B cell (primary cell): ENCODE data around the gene PAPPA. TPM values are rescaled to one million over a fixed set of nuclear protein-coding genes. Genes with fewer than 3 reads are reported as not detected.

Experiments
- ATAC-seq: fragments of 200-7000 bp; cut with Tn5 transposase; one replicate; pipeline ENCODE4 v1.10.0; 2021; ENCODE audit warnings: low read depth, mild to moderate bottlenecking, moderate number of reproducible peaks, moderate library complexity
- CTCF ChIA-PET: fragments of 350-600 bp; sonication (Branson Sonifier 250); formaldehyde crosslinking; loops from one replicate; lab custom pipeline; 2021; ENCODE audit warnings: antibody characterized with exemption, inconsistent platforms; lab: Charles Lee
- POLR2A ChIA-PET: fragments of 350-600 bp; sonication (Branson Sonifier 250); formaldehyde crosslinking; loops from one replicate; lab custom pipeline; 2021; ENCODE audit warnings: antibody characterized with exemption; lab: Charles Lee
- DNase-seq: peaks from one replicate; pipeline ENCODE4 v3.0.0; 2013
- H2AFZ ChIP-seq: 2 replicates; pipeline ENCODE4 v1.6.1; 2012; ENCODE audit warnings: mild to moderate bottlenecking, low read depth, low read length; ENCODE audit not compliant: insufficient read depth, poor library complexity, severe bottlenecking
- H3K27ac ChIP-seq, 2 donors: 1 replicate in 1 of 2; 2 replicates in 1 of 2; pipeline ENCODE4 v1.5.1; 2012 to 2013; ENCODE audit warnings: low read length in 2 of 2, mild to moderate bottlenecking in 2 of 2, moderate library complexity in 1 of 2
- H3K27me3 ChIP-seq, 4 experiments: fragments of 200-600 bp in 1 of 4; sonication (generic) in 1 of 4; replicated peaks in 1 of 4; 1 replicate in 2 of 4; 2 replicates in 2 of 4; pipeline versions ENCODE4 v1.6.1 to v1.7.0; 2013 to 2016; ENCODE audit warnings: low read length in 3 of 4, mild to moderate bottlenecking in 2 of 4, mixed read lengths in 1 of 4, moderate library complexity in 1 of 4; ENCODE audit not compliant: insufficient read depth in 4 of 4, control insufficient read depth in 3 of 4; ENCODE audit errors: control extremely low read depth in 1 of 4
- H3K36me3 ChIP-seq, 2 experiments: replicated peaks in 1 of 2; 1 replicate in 1 of 2; 2 replicates in 1 of 2; pipeline versions ENCODE4 v1.6.1 to v1.7.1; 2013; ENCODE audit warnings: low read length in 1 of 2; ENCODE audit not compliant: insufficient read depth in 2 of 2, control insufficient read depth in 1 of 2; ENCODE audit errors: control extremely low read depth in 1 of 2, extremely low read depth in 1 of 2
- H3K4me1 ChIP-seq, 2 donors: fragments of 200-600 bp in 1 of 2; sonication (generic) in 1 of 2; 1 replicate in 1 of 2; 2 replicates in 1 of 2; pipeline versions ENCODE4 v1.5.1 to v1.6.1; 2013 to 2017; ENCODE audit warnings: low read length in 2 of 2; ENCODE audit not compliant: control insufficient read depth in 2 of 2, insufficient read depth in 2 of 2
- H3K4me2 ChIP-seq: replicated peaks from 2 replicates; pipeline ENCODE3; 2012; ENCODE audit warnings: mild to moderate bottlenecking, low read depth, low read length; ENCODE audit not compliant: poor library complexity, severe bottlenecking
- H3K4me3 ChIP-seq, 5 experiments: fragments of 200-600 bp in 1 of 5; sonication (generic) in 1 of 5; 1 replicate in 3 of 5; 2 replicates in 2 of 5; pipeline versions ENCODE4 v1.5.1 to v1.7.0; 2011 to 2016; ENCODE audit warnings: low read length in 4 of 5, mild to moderate bottlenecking in 4 of 5, low read depth in 2 of 5, control low read depth in 1 of 5, moderate library complexity in 1 of 5; ENCODE audit not compliant: insufficient read depth in 1 of 5; ENCODE audit errors: control extremely low read depth in 1 of 5, extremely low read depth in 1 of 5
- H3K79me2 ChIP-seq: fragments of 200-600 bp; sonication (generic); one replicate; pipeline ENCODE4 v1.6.0; 2016; ENCODE audit warnings: low read length; ENCODE audit not compliant: control insufficient read depth, insufficient read depth
- H3K9ac ChIP-seq: fragments of 200-600 bp; sonication (generic); 2 replicates; pipeline ENCODE4 v1.6.1; 2017; ENCODE audit warnings: mild to moderate bottlenecking, low read length, moderate library complexity
- H3K9me3 ChIP-seq, 3 donors: one replicate each; pipeline versions ENCODE4 v1.6.1 to v1.7.1; 2013; ENCODE audit warnings: low read length in 2 of 3; ENCODE audit not compliant: control insufficient read depth in 2 of 3, insufficient read depth in 1 of 3; ENCODE audit errors: control extremely low read depth in 1 of 3
- H4K20me1 ChIP-seq: 2 replicates; pipeline ENCODE4 v1.6.0; 2012; ENCODE audit warnings: mild to moderate bottlenecking, low read length; ENCODE audit not compliant: insufficient read depth, control insufficient read depth, poor library complexity, severe bottlenecking
- H3K27ac Mint-ChIP-seq: one replicate; pipeline ENCODE4 v1.8.0; 2021; ENCODE audit warnings: mixed read lengths
- H3K27me3 Mint-ChIP-seq: one replicate; pipeline ENCODE4 v1.8.0; 2021; ENCODE audit warnings: mixed read lengths
- H3K4me1 Mint-ChIP-seq: one replicate; pipeline ENCODE4 v1.8.0; 2021; ENCODE audit warnings: mixed read lengths
- H3K4me3 Mint-ChIP-seq: one replicate; pipeline ENCODE4 v1.8.0; 2021; ENCODE audit warnings: mixed read lengths
- H3K9me3 Mint-ChIP-seq: one replicate; pipeline ENCODE4 v1.8.0; 2022; ENCODE audit warnings: mixed read lengths; ENCODE audit not compliant: insufficient read depth
- CTCF ChIP-seq: fragments of 200-600 bp; IDR thresholded peaks from one replicate; pipeline ENCODE4 v1.8.0; 2022; ENCODE audit warnings: antibody characterized with exemption, mild to moderate bottlenecking
- EZH2 ChIP-seq: IDR thresholded peaks from 2 replicates; pipeline ENCODE4 v1.6.1; 2012; ENCODE audit warnings: borderline replicate concordance, low read depth, mild to moderate bottlenecking, moderate library complexity, low read length; ENCODE audit not compliant: insufficient read depth, poor library complexity, severe bottlenecking
- WGBS: methylation state at CpG from one replicate; pipeline ENCODE4 v1.1.5; 2013; ENCODE audit warnings: missing lambda C conversion rate; ENCODE audit not compliant: insufficient coverage; 5-methylcytosine and 5-hydroxymethylcytosine counted together
- intact Hi-C: fragments of 100-400 bp; cut with micrococcal nuclease; formaldehyde crosslinking; loops from one replicate; pipeline ENCODE4 v1.10.0; 2022
- polyA plus RNA-seq: library from polyadenylated mRNA; depleted of rRNA; stranded (reverse); fragments of >200 nt; gene quantifications from 2 replicates; pipeline ENCODE4 v1.2.3, GENCODE V29; 2012
- total RNA-seq, 2 donors: library from RNA; stranded (reverse); fragments of 120-200 nt in 1 of 2; gene quantifications; 1 replicate in 1 of 2; 2 replicates in 1 of 2; pipeline versions ENCODE4 v1.2.3 to v1.2.4, GENCODE V29; 2013 to 2022

PAPPA gene
- total and polyA plus RNA-seq, 2 donors (not counting 1 experiment from before 2014, with no cell fraction given) = not detected

DNA sequence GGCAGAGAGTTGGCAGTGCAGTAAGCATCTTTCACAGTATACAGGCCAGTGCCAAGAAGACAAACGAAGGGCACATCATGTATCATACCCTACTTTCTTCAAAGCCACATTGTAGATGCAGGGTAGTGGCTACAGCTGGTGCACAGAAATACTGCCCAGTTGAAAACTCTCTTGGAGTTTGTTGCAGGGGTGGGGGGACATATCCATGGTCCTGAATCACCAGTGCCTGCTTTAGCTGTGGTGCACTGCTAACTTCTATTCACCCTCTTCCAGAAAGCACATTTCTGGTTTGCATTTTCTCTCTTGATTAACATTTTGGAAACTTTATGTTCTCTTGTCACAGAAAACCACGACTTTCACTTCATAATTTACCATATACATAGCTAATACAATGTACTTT, 196.6 kb downstream of the PAPPA start:
- Mint-ChIP-seq H3K27me3 (peaks cover 6% of the 10 kb centered on the region), H3K4me1 (no peaks in the 10 kb centered on the region), H3K27ac (no peak overlapping the region), H3K9me3 (no peaks in the 10 kb centered on the region), H3K4me3 (no peak overlapping the region)
- DNase-seq (no peak), ATAC-seq (no peak)
- Histone ChIP-seq H3K27ac (no peak overlapping the region), H3K4me2 (no peak overlapping the region), H4K20me1 (no peaks in the 10 kb centered on the region), H3K27me3 (no peaks in the 10 kb centered on the region), H3K4me1 (no peaks in the 10 kb centered on the region), H3K9me3 (no peaks in the 10 kb centered on the region), H3K79me2 (no peaks in the 10 kb centered on the region), H3K9ac (no peak overlapping the region), H3K36me3 (no peaks in the 10 kb centered on the region), H2AFZ (no peak overlapping the region), H3K4me3 (no peak overlapping the region)
- WGBS = no CpG with 5 or more reads among the region's 2 CpGs
- ChIA-PET CTCF (no interaction called here), POLR2A (no interaction called here)
- TF ChIP-seq EZH2 (no peak), CTCF (no peak)
- intact Hi-C loops = no loop called here

- H3K9ac ChIP-seq = no peak overlapping the region
- intact Hi-C loops = no loop called here
- Mint-ChIP-seq H3K4me1 (no peaks in the 10 kb centered on the region), H3K27me3 (peaks cover 6% of the 10 kb centered on the region), H3K4me3 (no peak overlapping the region), H3K27ac (no peak overlapping the region), H3K9me3 (no peaks in the 10 kb centered on the region)
- ATAC-seq = no peak
- H3K4me2 ChIP-seq = no peak overlapping the region
- H4K20me1 ChIP-seq = no peaks in the 10 kb centered on the region
- H3K27me3 ChIP-seq = no peaks in the 10 kb centered on the region
- no peak overlapping the region for H3K27ac ChIP-seq
- ChIA-PET CTCF (no interaction called here), POLR2A (no interaction called here)
- no peaks in the 10 kb centered on the region for H3K36me3 ChIP-seq
- H3K4me3 ChIP-seq = no peak overlapping the region
- H2AFZ ChIP-seq = no peak overlapping the region
- WGBS = no CpG with 5 or more reads among the region's 3 CpGs
- H3K79me2 ChIP-seq = no peaks in the 10 kb centered on the region
- no peak for TF ChIP-seq EZH2
- no peak for TF ChIP-seq CTCF
- no peaks in the 10 kb centered on the region for H3K4me1 ChIP-seq
- DNase-seq = no peak
- H3K9me3 ChIP-seq = no peaks in the 10 kb centered on the region
Measured at GRCh38 chr9:116352958-116353357, 199.4 kb downstream of the PAPPA start.
